ENCODE measurements around the gene GPC6.

DNA sequence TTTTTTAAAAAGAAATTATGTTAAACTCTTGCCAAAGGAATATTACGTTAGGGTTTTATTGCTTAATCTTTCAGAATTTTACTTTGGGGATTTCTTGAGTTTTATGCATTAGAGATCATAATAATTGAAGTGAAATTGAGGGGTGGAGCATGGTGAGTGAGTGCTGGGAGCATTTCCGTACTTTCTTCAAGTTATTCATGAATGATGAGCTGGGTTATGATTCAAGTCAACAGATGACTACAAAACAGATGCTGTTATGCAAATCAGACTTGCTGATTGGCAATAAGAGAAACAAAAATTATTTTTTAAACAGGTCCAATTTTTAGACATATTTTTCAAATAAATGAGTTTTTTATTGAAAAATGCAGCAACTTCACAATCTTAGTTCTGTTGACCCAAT is 748.6 kb downstream of the GPC6 start:
- TF ChIP-seq JUND (IDR thresholded peaks at IDR 0.05), result no peak
- no peak for TF ChIP-seq HNF4G (IDR thresholded peaks at IDR 0.05)
- TF ChIP-seq, protein P1, sequence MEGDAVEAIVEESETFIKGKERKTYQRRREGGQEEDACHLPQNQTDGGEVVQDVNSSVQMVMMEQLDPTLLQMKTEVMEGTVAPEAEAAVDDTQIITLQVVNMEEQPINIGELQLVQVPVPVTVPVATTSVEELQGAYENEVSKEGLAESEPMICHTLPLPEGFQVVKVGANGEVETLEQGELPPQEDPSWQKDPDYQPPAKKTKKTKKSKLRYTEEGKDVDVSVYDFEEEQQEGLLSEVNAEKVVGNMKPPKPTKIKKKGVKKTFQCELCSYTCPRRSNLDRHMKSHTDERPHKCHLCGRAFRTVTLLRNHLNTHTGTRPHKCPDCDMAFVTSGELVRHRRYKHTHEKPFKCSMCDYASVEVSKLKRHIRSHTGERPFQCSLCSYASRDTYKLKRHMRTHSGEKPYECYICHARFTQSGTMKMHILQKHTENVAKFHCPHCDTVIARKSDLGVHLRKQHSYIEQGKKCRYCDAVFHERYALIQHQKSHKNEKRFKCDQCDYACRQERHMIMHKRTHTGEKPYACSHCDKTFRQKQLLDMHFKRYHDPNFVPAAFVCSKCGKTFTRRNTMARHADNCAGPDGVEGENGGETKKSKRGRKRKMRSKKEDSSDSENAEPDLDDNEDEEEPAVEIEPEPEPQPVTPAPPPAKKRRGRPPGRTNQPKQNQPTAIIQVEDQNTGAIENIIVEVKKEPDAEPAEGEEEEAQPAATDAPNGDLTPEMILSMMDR (IDR thresholded peaks at IDR 0.05; ENCODE audit: low read depth, low read length, missing input control), result no peak
- TF ChIP-seq RAD21 (IDR thresholded peaks at IDR 0.05), result no peak
- no peak for TF ChIP-seq GABPA (IDR thresholded peaks at IDR 0.05 in 1 of 2, conservative IDR thresholded peaks at IDR 0.05 in 1 of 2)

Measured in liver (tissue), 3 donors.